Neural progenitor cell (in vitro differentiated cells): ENCODE data around the gene CUL2.

Experiments used
- CTCF ChIP-seq: fragments of 200-600 bp; sonication (generic); IDR thresholded peaks from 2 replicates; pipeline ENCODE4 v1.5.1; 2017; ENCODE audit warnings: antibody characterized with exemption, mild to moderate bottlenecking
- EZH2 ChIP-seq: fragments of 200-600 bp; sonication (generic); IDR thresholded peaks from 2 replicates; pipeline ENCODE4 v1.6.1; 2017; ENCODE audit warnings: antibody characterized with exemption, mild to moderate bottlenecking, moderate library complexity

DNA sequence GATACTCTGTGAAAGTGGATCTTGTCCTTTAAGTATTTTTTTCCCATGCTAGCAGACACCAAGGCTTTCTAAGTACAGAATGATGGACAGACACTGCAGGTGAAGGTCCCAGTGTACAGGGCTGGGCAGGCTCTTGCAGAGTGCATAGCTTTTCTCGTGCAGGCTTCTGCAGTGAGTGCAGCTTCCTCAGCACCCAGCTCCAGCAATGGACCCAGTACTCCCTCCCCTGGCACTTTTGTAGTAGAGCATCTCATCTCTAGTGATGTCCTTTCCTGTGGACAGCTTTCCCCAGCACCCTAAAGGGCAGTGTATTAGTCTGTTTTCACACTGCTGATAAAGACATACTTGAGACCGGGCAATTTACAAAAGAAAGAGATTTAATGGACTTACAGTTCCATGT lies 104.3 kb downstream of the CUL2 start:
- peak; percentile 49 for TF ChIP-seq CTCF
- no peak for TF ChIP-seq EZH2
